Measurements from ENCODE around the gene APELA. TPM values are rescaled to one million over a fixed set of nuclear protein-coding genes. Genes with fewer than 3 reads are reported as not detected.

Gene APELA
- total RNA-seq: under 1 TPM in 1 of 6 donors, not detected in 5; 0.12 TPM
- polyA plus RNA-seq: not detected

GRCh38 chr4:164876700-164877324 lies at the start of gene APELA:
APELA (plus strand) TSS chr4:164877178; CDS start chr4:164877332, 154 bp downstream.
- H3K9me3 ChIP-seq: no peaks in the 10 kb centered on the region
- no peaks in the 10 kb centered on the region for H3K4me1 ChIP-seq
- H3K4me3 ChIP-seq: no peak within 1 kb of the TSS
- H3K36me3 ChIP-seq: no peaks in the 10 kb centered on the region
- intact Hi-C loops (cut with DNase I): no loop called here
- H3K27ac ChIP-seq: no peak within 1 kb of the TSS
- DNase-seq (no peak), FAIRE-seq (no peak), ATAC-seq (peak in 1 of 4 donors; percentile 16)
- 23% methylated on average over 7 of the region's 7 CpGs for WGBS, 2 donors
- TF ChIP-seq CTCF (IDR thresholded peaks at IDR 0.05): no peak
- H3K27me3 ChIP-seq: no peaks in the 10 kb centered on the region

GRCh38 chr4:164828955-164829354 lies 48.0 kb upstream of the APELA start:
- Histone ChIP-seq H3K4me3 (no peak overlapping the region), H3K4me1 (no peaks in the 10 kb centered on the region), H3K9me3 (no peaks in the 10 kb centered on the region), H3K27ac (no peak overlapping the region), H3K27me3 (no peaks in the 10 kb centered on the region), H3K36me3 (no peaks in the 10 kb centered on the region)
- ATAC-seq (no peak), FAIRE-seq (no peak), DNase-seq (no peak)
- no peak for TF ChIP-seq CTCF (IDR thresholded peaks at IDR 0.05)
- intact Hi-C loops (cut with DNase I): no loop called here
- WGBS, 2 donors: 74 to 76% methylated on average over 3 of the region's 3 CpGs

- DNase-seq: no peak
- no peak overlapping the region for H3K4me3 ChIP-seq
- no peaks in the 10 kb centered on the region for H3K27me3 ChIP-seq
- TF ChIP-seq CTCF (IDR thresholded peaks at IDR 0.05): no peak
- no peaks in the 10 kb centered on the region for H3K9me3 ChIP-seq
- no peak overlapping the region for H3K27ac ChIP-seq
- H3K36me3 ChIP-seq: no peaks in the 10 kb centered on the region
- no peak for FAIRE-seq
- WGBS, 2 donors: 60 to 61% methylated on average over 4 of the region's 4 CpGs
- intact Hi-C loops (cut with DNase I): no loop called here
- no peaks in the 10 kb centered on the region for H3K4me1 ChIP-seq
- no peak for ATAC-seq
Measured at GRCh38 chr4:164846566-164846965, 30.4 kb upstream of the APELA start.

GRCh38 chr4:164847016-164847415 lies 30.0 kb upstream of the APELA start:
- intact Hi-C loops (cut with DNase I): no loop called here
- DNase-seq (no peak), ATAC-seq (no peak), FAIRE-seq (no peak)
- no peak overlapping the region for H3K4me3 ChIP-seq
- H3K27me3 ChIP-seq: no peaks in the 10 kb centered on the region
- no peak for TF ChIP-seq CTCF (IDR thresholded peaks at IDR 0.05)
- no peaks in the 10 kb centered on the region for H3K36me3 ChIP-seq
- no peaks in the 10 kb centered on the region for H3K4me1 ChIP-seq
- 46% methylated on average over 3 of the region's 3 CpGs for WGBS, 2 donors
- H3K9me3 ChIP-seq: no peaks in the 10 kb centered on the region
- no peak overlapping the region for H3K27ac ChIP-seq

- WGBS, 2 donors: 26 to 49% methylated on average over 2 of the region's 2 CpGs
- no peak for FAIRE-seq
- Histone ChIP-seq H3K27me3 (no peaks in the 10 kb centered on the region), H3K4me3 (no peak overlapping the region), H3K27ac (no peak overlapping the region), H3K9me3 (no peaks in the 10 kb centered on the region), H3K4me1 (no peaks in the 10 kb centered on the region), H3K36me3 (no peaks in the 10 kb centered on the region)
- no peak for ATAC-seq
- no peak for DNase-seq
- intact Hi-C loops (cut with DNase I): no loop called here
- no peak for TF ChIP-seq CTCF (IDR thresholded peaks at IDR 0.05)
Measured at GRCh38 chr4:164847967-164848649, 28.9 kb upstream of the APELA start.
